ENCODE measurements around the gene TXLNG.

TXLNG gene

GRCh38 chrX:16842684-16843083, 56.4 kb downstream of the TXLNG start:
- TF ChIP-seq CTCF (IDR thresholded peaks at IDR 0.05; ENCODE audit: extremely low read depth, insufficient read depth, missing control alignments): no peak
- no peak for DNase-seq (ENCODE audit: low spot score)
- in situ Hi-C loops (cut with MboI; ENCODE audit: low pct_unique_long_range_greater_than_20kb, low sequenced_read_pairs, unreplicated experiment): no loop called here

GRCh38 chrX:16843208-16843909, 57.1 kb downstream of the TXLNG start:
- DNase-seq (ENCODE audit: low spot score): no peak

GRCh38 chrX:16845686-16846085, 59.4 kb downstream of the TXLNG start:
- TF ChIP-seq CTCF (IDR thresholded peaks at IDR 0.05; ENCODE audit: extremely low read depth, insufficient read depth, missing control alignments): no peak
- no peak for DNase-seq (ENCODE audit: low spot score)
- in situ Hi-C loops (cut with MboI; ENCODE audit: low pct_unique_long_range_greater_than_20kb, low sequenced_read_pairs, unreplicated experiment): no loop called here

More at GRCh38 chrX:16843208-16843909, 57.1 kb downstream of the TXLNG start:
- in situ Hi-C loops (cut with MboI; ENCODE audit: low pct_unique_long_range_greater_than_20kb, low sequenced_read_pairs, unreplicated experiment): no loop called here
- TF ChIP-seq CTCF (IDR thresholded peaks at IDR 0.05; ENCODE audit: extremely low read depth, insufficient read depth, missing control alignments): no peak

GRCh38 chrX:16848541-16848940, 62.3 kb downstream of the TXLNG start:
- no peak for DNase-seq (ENCODE audit: low spot score)
- in situ Hi-C loops (cut with MboI; ENCODE audit: low pct_unique_long_range_greater_than_20kb, low sequenced_read_pairs, unreplicated experiment): no loop called here
- TF ChIP-seq CTCF (IDR thresholded peaks at IDR 0.05; ENCODE audit: extremely low read depth, insufficient read depth, missing control alignments): no peak

GRCh38 chrX:16851421-16851820, 65.2 kb downstream of the TXLNG start:
- in situ Hi-C loops (cut with MboI; ENCODE audit: low pct_unique_long_range_greater_than_20kb, low sequenced_read_pairs, unreplicated experiment): no loop called here
- TF ChIP-seq CTCF (IDR thresholded peaks at IDR 0.05; ENCODE audit: extremely low read depth, insufficient read depth, missing control alignments): no peak
- no peak for DNase-seq (ENCODE audit: low spot score)

- DNase-seq (ENCODE audit: low spot score): no peak
- in situ Hi-C loops (cut with MboI; ENCODE audit: low pct_unique_long_range_greater_than_20kb, low sequenced_read_pairs, unreplicated experiment): no loop called here
- no peak for TF ChIP-seq CTCF (IDR thresholded peaks at IDR 0.05; ENCODE audit: extremely low read depth, insufficient read depth, missing control alignments)
Measured at GRCh38 chrX:16851827-16852226, 65.6 kb downstream of the TXLNG start.

Data from GM13977 (cell line).